Effector memory CD8-positive, alpha-beta T cell (primary cell): ENCODE results near the gene SBF2.
"Not testable (repeated sequence)": the region's sequence is repeated elsewhere in the genome, so short reads cannot be mapped to it uniquely, and the experiment has no call there.

ENCODE experiments used
- ATAC-seq: fragments of 150-1000 bp; cut with Tn5 transposase; replicated peaks from 2 replicates; pipeline ENCODE4 v1.10.0; 2021; ENCODE audit warnings: mild to moderate bottlenecking, moderate library complexity
- DNase-seq, 3 experiments: peaks; one replicate each; pipeline ENCODE4 v3.0.0; 2021
- H3K27ac Mint-ChIP-seq, 2 donors: one replicate each; pipeline ENCODE4 v1.8.0; 2022; ENCODE audit warnings: mild to moderate bottlenecking in 2 of 2, mixed read lengths in 2 of 2, moderate library complexity in 2 of 2
- H3K27me3 Mint-ChIP-seq, 2 donors: one replicate each; pipeline ENCODE4 v1.8.0; 2022; ENCODE audit warnings: mixed read lengths in 2 of 2
- H3K36me3 Mint-ChIP-seq: one replicate; pipeline ENCODE4 v1.8.0; 2022; ENCODE audit warnings: mild to moderate bottlenecking, moderate library complexity, mixed read lengths; ENCODE audit not compliant: insufficient read depth
- H3K4me1 Mint-ChIP-seq, 2 donors: one replicate each; pipeline ENCODE4 v1.8.0; 2022; ENCODE audit warnings: low read depth in 2 of 2, mixed read lengths in 2 of 2
- H3K4me3 Mint-ChIP-seq, 2 donors: one replicate each; pipeline ENCODE4 v1.8.0; 2022; ENCODE audit warnings: mild to moderate bottlenecking in 2 of 2, mixed read lengths in 2 of 2, moderate library complexity in 2 of 2
- H3K9me3 Mint-ChIP-seq, 2 donors: one replicate each; pipeline ENCODE4 v1.8.0; 2022; ENCODE audit warnings: mixed read lengths in 2 of 2

SBF2 gene

DNA sequence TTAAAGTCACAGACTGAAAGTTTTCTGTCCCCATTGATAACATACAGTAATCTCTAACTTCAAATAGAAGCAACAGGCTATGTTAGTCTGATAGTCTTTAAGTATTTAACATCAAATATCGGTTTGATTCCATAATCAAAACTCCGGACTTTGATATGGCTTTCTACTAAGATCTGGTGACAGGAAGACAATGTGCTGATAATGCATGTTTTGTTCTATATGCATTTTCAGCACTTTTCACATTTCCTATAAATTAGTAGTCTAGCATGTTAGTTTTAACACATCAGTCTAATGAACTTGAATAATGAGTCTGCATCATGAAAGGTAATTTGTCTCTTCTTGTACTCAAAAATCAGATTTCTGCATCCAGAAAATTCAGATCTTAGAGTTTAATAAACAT, 252.7 kb downstream of the SBF2 start:
- DNase-seq, result no peak
- no peaks in the 10 kb centered on the region for H3K27me3 Mint-ChIP-seq
- no peaks in the 10 kb centered on the region for H3K9me3 Mint-ChIP-seq
- no peaks in the 10 kb centered on the region for H3K36me3 Mint-ChIP-seq
- no peak overlapping the region for H3K27ac Mint-ChIP-seq
- ATAC-seq, result no peak
- H3K4me3 Mint-ChIP-seq, result no peak overlapping the region
- H3K4me1 Mint-ChIP-seq, result no peaks in the 10 kb centered on the region

GRCh38 chr11:10038521-10039302, 255.3 kb downstream of the SBF2 start:
- Mint-ChIP-seq H3K4me1 (no peaks in the 10 kb centered on the region), H3K27ac (no peak overlapping the region), H3K4me3 (no peak overlapping the region), H3K27me3 (no peaks in the 10 kb centered on the region), H3K9me3 (peaks cover 0 to 9% of the 10 kb centered on the region in 2 donors), H3K36me3 (no peaks in the 10 kb centered on the region)
- no peak for DNase-seq
- ATAC-seq, result no peak

- H3K4me3 Mint-ChIP-seq, H3K9me3 Mint-ChIP-seq, DNase-seq, H3K27ac Mint-ChIP-seq, H3K36me3 Mint-ChIP-seq, H3K4me1 Mint-ChIP-seq, ATAC-seq, H3K27me3 Mint-ChIP-seq: not testable (repeated sequence)
Observed at GRCh38 chr11:10035932-10036331, 258.1 kb downstream of the SBF2 start.

DNA sequence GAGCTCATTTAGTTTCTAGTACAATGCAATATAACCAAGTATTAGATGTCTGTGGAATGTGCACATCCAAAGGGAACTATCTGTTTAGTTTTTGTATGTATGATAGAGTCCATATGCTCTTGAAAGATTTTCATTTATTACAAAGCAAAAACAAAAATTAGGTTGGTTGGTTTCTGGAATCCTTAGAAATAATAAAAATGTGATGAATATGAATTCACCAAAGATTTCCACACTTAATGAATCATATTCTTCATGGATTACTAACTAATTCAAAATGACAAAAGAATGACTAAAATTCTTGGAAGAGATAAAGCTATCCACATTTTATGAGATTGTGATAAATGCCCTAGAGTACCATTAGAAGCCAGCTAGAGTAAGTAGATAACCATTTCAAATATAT, 261.1 kb downstream of the SBF2 start:
- peaks cover 0 to 9% of the 10 kb centered on the region in 2 donors for H3K9me3 Mint-ChIP-seq
- no peak for DNase-seq
- no peak overlapping the region for H3K4me3 Mint-ChIP-seq
- H3K36me3 Mint-ChIP-seq, result peaks cover 4% of the 10 kb centered on the region
- no peak overlapping the region for H3K27ac Mint-ChIP-seq
- ATAC-seq, result no peak
- H3K27me3 Mint-ChIP-seq, result no peaks in the 10 kb centered on the region
- no peaks in the 10 kb centered on the region for H3K4me1 Mint-ChIP-seq

DNA sequence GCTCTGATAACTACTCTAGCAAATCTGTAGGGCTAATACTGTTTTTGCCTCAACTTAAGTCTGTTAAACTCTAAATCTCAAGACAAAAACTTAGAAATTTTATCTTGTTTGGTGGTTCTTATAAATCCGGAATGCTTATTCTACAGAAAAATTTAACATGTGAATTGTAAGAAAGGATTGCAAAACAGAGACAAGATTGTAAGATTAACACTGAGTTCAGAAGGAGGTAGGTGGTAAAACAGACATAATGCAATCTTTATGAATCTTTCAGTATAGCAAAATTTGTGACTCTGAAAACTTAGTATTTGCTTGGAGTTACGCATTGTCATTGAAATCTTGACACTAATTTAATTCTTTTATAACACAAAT, 263.9 kb downstream of the SBF2 start:
- ATAC-seq (no peak), DNase-seq (no peak)
- no peak overlapping the region for H3K27ac Mint-ChIP-seq
- H3K4me3 Mint-ChIP-seq, result no peak overlapping the region
- peaks cover 4% of the 10 kb centered on the region for H3K36me3 Mint-ChIP-seq
- no peaks in the 10 kb centered on the region for H3K9me3 Mint-ChIP-seq
- H3K4me1 Mint-ChIP-seq, result no peaks in the 10 kb centered on the region
- no peaks in the 10 kb centered on the region for H3K27me3 Mint-ChIP-seq

DNA sequence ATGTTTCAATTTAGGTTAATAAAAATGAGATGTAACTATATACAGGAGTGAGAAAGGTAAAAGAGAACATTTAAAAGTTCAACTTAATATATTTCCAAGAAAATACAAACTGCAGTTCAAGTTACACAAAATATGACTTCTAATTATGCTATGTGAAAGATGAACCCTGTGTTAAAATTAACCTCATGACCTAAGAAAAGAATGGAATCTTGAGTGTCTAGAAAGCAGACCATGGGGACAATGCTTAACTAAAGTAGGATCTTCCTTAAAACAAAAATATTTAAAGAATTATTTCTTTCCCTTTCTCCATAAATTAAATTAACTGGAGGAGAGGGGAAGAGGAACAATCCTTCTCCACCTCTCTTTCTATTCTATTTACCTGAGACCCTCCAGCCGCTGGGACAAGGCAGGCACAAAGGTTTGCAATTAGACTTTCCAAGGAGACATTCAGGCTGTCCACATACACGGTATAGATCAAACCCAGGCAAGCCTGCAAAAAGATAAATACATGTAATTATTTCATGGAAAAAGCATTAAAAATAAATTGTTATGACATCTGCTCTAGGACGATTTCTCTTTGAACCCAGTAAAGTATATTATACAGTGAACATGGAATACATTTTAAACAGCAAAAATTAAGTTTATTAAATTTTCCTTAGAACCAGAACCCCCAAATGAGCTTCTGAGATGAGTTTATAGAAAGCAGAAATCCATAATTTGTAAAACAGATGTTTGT, 264.5 kb downstream of the SBF2 start:
- Mint-ChIP-seq H3K4me3 (no peak overlapping the region), H3K9me3 (no peaks in the 10 kb centered on the region), H3K4me1 (no peaks in the 10 kb centered on the region), H3K36me3 (peaks cover 4% of the 10 kb centered on the region), H3K27me3 (no peaks in the 10 kb centered on the region), H3K27ac (no peak overlapping the region)
- DNase-seq (no peak), ATAC-seq (no peak)

DNA sequence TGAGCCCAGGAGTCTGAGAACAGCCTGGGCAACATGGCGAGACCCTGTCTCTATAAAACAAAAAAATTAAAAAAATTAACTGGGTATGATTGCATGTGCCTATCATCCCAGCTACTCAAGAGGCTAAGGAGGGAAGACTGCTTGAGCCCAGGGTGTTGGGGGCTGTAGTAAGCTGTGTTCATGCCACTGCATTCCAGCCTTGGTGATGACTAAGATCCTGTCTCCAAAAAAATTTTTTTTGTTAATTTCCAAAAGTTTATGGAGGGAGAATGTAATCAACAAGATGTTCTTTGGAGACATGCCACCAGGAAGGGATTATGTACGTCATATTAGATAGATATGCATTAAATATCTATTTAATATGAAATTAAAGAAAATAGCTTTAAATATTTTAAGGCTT, 267.5 kb downstream of the SBF2 start:
- no peak for DNase-seq
- H3K9me3 Mint-ChIP-seq, result no peaks in the 10 kb centered on the region
- H3K27ac Mint-ChIP-seq, result no peak overlapping the region
- no peaks in the 10 kb centered on the region for H3K27me3 Mint-ChIP-seq
- peaks cover 0 to 3% of the 10 kb centered on the region in 2 donors for H3K4me1 Mint-ChIP-seq
- ATAC-seq, result no peak
- H3K4me3 Mint-ChIP-seq, result no peak overlapping the region
- H3K36me3 Mint-ChIP-seq, result peaks cover 4% of the 10 kb centered on the region

GRCh38 chr11:10023212-10023611, 270.8 kb downstream of the SBF2 start:
- H3K27ac Mint-ChIP-seq, result no peak overlapping the region
- ATAC-seq (no peak), DNase-seq (no peak)
- no peak overlapping the region for H3K4me3 Mint-ChIP-seq
- H3K9me3 Mint-ChIP-seq, result no peaks in the 10 kb centered on the region
- H3K36me3 Mint-ChIP-seq, result peaks cover under 1% of the 10 kb centered on the region
- no peaks in the 10 kb centered on the region for H3K27me3 Mint-ChIP-seq
- peaks cover 0 to 4% of the 10 kb centered on the region in 2 donors for H3K4me1 Mint-ChIP-seq

DNA sequence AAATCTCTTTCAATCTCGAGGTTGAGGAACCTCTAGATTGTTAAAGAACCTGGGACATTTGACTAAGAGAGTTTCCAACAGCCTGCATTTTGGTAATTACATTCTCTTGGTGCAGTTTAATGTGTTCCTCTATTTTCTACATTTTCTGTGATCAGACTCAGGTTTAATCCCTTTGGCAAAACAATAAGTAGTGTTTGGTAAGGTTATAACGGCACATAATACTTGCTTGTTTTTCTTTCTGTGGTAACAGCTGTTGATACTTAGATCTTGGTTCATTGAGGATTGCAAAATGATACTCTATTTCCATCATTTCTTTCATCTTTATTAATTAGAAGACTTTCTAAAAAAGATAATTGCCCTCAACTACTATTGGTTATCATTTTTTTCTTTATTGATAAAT, 271.3 kb downstream of the SBF2 start:
- no peak for ATAC-seq
- no peak overlapping the region for H3K4me3 Mint-ChIP-seq
- peaks cover 0 to 4% of the 10 kb centered on the region in 2 donors for H3K4me1 Mint-ChIP-seq
- no peaks in the 10 kb centered on the region for H3K9me3 Mint-ChIP-seq
- DNase-seq, result no peak
- H3K36me3 Mint-ChIP-seq, result no peaks in the 10 kb centered on the region
- H3K27me3 Mint-ChIP-seq, result no peaks in the 10 kb centered on the region
- no peak overlapping the region for H3K27ac Mint-ChIP-seq

GRCh38 chr11:10021563-10021962, 272.5 kb downstream of the SBF2 start:
- Mint-ChIP-seq H3K27ac (no peak overlapping the region), H3K4me1 (peaks cover 0 to 4% of the 10 kb centered on the region in 2 donors), H3K4me3 (no peak overlapping the region), H3K36me3 (no peaks in the 10 kb centered on the region), H3K27me3 (no peaks in the 10 kb centered on the region), H3K9me3 (no peaks in the 10 kb centered on the region)
- ATAC-seq, result no peak
- no peak for DNase-seq

GRCh38 chr11:10019906-10020682, 273.9 kb downstream of the SBF2 start:
- no peak for DNase-seq
- Mint-ChIP-seq H3K36me3 (no peaks in the 10 kb centered on the region), H3K4me1 (peaks cover 0 to 4% of the 10 kb centered on the region in 2 donors), H3K27ac (no peak overlapping the region), H3K27me3 (no peaks in the 10 kb centered on the region), H3K9me3 (no peaks in the 10 kb centered on the region), H3K4me3 (no peak overlapping the region)
- no peak for ATAC-seq

DNA sequence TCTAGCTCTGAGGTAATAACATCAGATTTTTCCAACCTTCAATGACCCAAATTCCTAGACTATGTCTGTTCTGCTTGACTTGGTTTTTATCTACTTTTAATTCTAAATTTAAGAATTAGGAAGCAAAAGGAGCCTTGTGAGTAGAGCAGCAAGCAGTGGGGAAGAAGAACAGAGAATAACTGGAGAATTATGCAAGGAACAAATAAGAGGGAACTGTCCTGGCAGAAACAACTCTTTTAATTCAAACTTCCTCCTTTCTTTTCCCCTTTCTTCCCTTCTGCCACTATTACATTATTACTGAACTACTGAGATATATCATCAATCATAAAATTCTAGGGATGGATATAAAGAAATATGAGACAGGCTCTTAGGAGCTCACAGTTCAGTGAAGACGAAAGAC, 276.1 kb downstream of the SBF2 start:
- Mint-ChIP-seq H3K27ac (no peak overlapping the region), H3K4me1 (peaks cover 0 to 4% of the 10 kb centered on the region in 2 donors), H3K4me3 (no peak overlapping the region), H3K9me3 (peaks cover 0 to 12% of the 10 kb centered on the region in 2 donors), H3K36me3 (no peaks in the 10 kb centered on the region), H3K27me3 (no peaks in the 10 kb centered on the region)
- DNase-seq (no peak), ATAC-seq (no peak)

- DNase-seq (no peak), ATAC-seq (no peak)
- no peaks in the 10 kb centered on the region for H3K27me3 Mint-ChIP-seq
- no peaks in the 10 kb centered on the region for H3K36me3 Mint-ChIP-seq
- no peak overlapping the region for H3K27ac Mint-ChIP-seq
- H3K9me3 Mint-ChIP-seq, result peaks cover 0 to 12% of the 10 kb centered on the region in 2 donors
- no peak overlapping the region for H3K4me3 Mint-ChIP-seq
- peaks cover 0 to 4% of the 10 kb centered on the region in 2 donors for H3K4me1 Mint-ChIP-seq
Observed at GRCh38 chr11:10017050-10017449, 277.0 kb downstream of the SBF2 start.
